ENCODE results near the gene NPFFR1. TPM values are rescaled to one million over a fixed set of nuclear protein-coding genes. Genes with fewer than 3 reads are reported as not detected.

Gene NPFFR1
- total RNA-seq, 1 experiment from 2014 or later, result not detected

DNA sequence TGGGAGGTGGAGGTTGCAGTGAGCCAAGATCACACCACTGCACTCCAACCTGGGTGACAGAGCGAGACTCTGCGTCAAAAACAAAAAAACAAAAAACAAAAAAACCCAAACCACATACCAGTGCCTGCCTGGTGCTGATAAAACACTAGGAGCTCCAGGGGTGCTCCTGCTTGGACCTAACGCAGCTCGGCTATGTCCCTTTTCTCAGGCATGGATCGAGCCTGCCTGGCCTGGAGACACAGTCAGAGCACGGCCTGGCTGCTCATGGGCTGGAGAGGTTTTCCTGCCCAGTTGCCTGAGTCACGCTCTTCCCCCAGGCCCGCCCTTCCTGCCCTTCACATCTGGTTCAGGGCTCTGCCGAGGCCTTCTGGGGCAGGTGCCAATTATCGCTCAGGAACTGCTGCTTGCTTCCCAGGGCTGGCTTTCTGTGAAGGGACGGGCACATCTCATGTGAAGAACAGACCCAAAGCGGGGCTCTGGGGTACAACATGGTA lies 12.6 kb upstream of the NPFFR1 start:
- peak overlapping the region; percentile 80 for H3K27ac Mint-ChIP-seq (ENCODE audit: low read depth, unreplicated experiment)
- TF ChIP-seq, protein P1, sequence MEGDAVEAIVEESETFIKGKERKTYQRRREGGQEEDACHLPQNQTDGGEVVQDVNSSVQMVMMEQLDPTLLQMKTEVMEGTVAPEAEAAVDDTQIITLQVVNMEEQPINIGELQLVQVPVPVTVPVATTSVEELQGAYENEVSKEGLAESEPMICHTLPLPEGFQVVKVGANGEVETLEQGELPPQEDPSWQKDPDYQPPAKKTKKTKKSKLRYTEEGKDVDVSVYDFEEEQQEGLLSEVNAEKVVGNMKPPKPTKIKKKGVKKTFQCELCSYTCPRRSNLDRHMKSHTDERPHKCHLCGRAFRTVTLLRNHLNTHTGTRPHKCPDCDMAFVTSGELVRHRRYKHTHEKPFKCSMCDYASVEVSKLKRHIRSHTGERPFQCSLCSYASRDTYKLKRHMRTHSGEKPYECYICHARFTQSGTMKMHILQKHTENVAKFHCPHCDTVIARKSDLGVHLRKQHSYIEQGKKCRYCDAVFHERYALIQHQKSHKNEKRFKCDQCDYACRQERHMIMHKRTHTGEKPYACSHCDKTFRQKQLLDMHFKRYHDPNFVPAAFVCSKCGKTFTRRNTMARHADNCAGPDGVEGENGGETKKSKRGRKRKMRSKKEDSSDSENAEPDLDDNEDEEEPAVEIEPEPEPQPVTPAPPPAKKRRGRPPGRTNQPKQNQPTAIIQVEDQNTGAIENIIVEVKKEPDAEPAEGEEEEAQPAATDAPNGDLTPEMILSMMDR (IDR thresholded peaks at IDR 0.05; ENCODE audit: unreplicated experiment), result no peak
- DNase-seq (ENCODE audit: unreplicated experiment), result peak; percentile 94
- no TSS peak for BruUV-seq (replicated peaks)
- no peaks in the 10 kb centered on the region for H3K36me3 Mint-ChIP-seq (ENCODE audit: insufficient read depth, unreplicated experiment)
- CTCF ChIA-PET, result interaction anchor here (0.7 to 1.6 kb wide), 2 partner anchors 68 to 1342 kb away, joined by 3 to 5 read pairs; no protein-coding TSS in a partner anchor
- peaks cover 17% of the 10 kb centered on the region for H3K4me1 Mint-ChIP-seq (ENCODE audit: insufficient read depth, unreplicated experiment)
- POLR2A ChIA-PET, result interaction anchor here (0.6 to 2.8 kb wide), 14 partner anchors 18 to 924 kb away, joined by 3 to 17 read pairs (median 4); partner anchors contain the start of genes PPA1 and TYSND1
- H3K4me3 Mint-ChIP-seq (ENCODE audit: unreplicated experiment), result no peak overlapping the region
- no peaks in the 10 kb centered on the region for H3K9me3 Mint-ChIP-seq (ENCODE audit: unreplicated experiment)
- intact Hi-C loops (cut with micrococcal nuclease), result no loop called here
- H3K27me3 Mint-ChIP-seq (ENCODE audit: insufficient read depth, unreplicated experiment), result no peaks in the 10 kb centered on the region

DNA sequence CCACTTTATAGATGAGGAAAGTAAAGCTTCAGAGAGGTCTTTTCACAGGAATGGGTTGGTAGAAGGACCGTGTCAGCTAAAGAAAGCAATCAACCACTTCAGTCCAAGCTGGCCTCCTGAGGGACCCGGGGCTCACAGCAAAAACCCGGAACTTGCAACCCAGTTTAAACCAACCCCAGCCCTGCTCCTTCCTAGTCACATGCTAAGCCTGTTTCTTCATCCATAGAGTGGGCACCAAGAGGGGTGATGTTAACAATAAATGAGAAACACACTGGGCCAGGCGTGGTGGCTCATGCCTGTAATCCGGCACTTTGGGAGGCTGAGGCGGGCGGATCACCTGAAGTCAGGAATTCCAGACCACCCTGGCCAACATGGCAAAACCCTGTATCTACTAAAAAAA lies 12.1 kb upstream of the NPFFR1 start:
- DNase-seq (ENCODE audit: unreplicated experiment), result no peak
- Mint-ChIP-seq H3K27ac (ENCODE audit: low read depth, unreplicated experiment) (peak overlapping the region; percentile 80), H3K4me3 (ENCODE audit: unreplicated experiment) (no peak overlapping the region), H3K36me3 (ENCODE audit: insufficient read depth, unreplicated experiment) (no peaks in the 10 kb centered on the region), H3K4me1 (ENCODE audit: insufficient read depth, unreplicated experiment) (peaks cover 17% of the 10 kb centered on the region), H3K9me3 (ENCODE audit: unreplicated experiment) (no peaks in the 10 kb centered on the region), H3K27me3 (ENCODE audit: insufficient read depth, unreplicated experiment) (no peaks in the 10 kb centered on the region)
- intact Hi-C loops (cut with micrococcal nuclease), result no loop called here
- ChIA-PET CTCF (interaction anchor here (0.7 to 1.0 kb wide), 3 partner anchors 64 to 1341 kb away, joined by 3 to 8 read pairs (median 3); no protein-coding TSS in a partner anchor), POLR2A (interaction anchor here (0.7 to 2.8 kb wide), 7 partner anchors 28 to 109 kb away, joined by 3 to 17 read pairs (median 4); partner anchors contain the start of gene PPA1)
- TF ChIP-seq, protein P1 (IDR thresholded peaks at IDR 0.05; ENCODE audit: unreplicated experiment), result no peak
- BruUV-seq (replicated peaks), result no TSS peak

DNA sequence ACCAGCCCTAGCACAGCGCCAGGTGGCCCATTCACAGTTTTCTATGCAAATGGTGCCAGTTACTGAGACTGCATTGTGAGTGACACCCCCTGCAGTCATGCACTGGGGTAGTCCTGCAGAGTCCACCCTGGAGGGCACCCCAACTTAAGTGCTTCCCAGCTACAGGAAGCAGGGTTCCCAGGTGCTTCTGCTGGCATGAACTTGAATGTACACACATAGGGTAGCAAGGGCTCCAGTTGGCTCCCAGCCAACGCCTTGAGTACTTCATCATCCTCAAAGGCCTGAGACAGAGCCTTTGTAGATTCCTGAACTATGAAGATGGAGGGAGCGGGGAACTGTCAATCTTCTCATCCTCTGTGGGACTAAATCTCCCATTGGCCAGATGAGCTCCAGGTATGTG lies 11.5 kb upstream of the NPFFR1 start:
- no peaks in the 10 kb centered on the region for H3K36me3 Mint-ChIP-seq (ENCODE audit: insufficient read depth, unreplicated experiment)
- CTCF ChIA-PET, result interaction anchor here (0.7 to 1.0 kb wide), 4 partner anchors 14 to 70 kb away, joined by 3 to 8 read pairs (median 4); no protein-coding TSS in a partner anchor
- no peaks in the 10 kb centered on the region for H3K9me3 Mint-ChIP-seq (ENCODE audit: unreplicated experiment)
- no TSS peak for BruUV-seq (replicated peaks)
- H3K27me3 Mint-ChIP-seq (ENCODE audit: insufficient read depth, unreplicated experiment), result no peaks in the 10 kb centered on the region
- intact Hi-C loops (cut with micrococcal nuclease), result no loop called here
- H3K4me3 Mint-ChIP-seq (ENCODE audit: unreplicated experiment), result no peak overlapping the region
- POLR2A ChIA-PET, result interaction anchor here (1.2 to 2.8 kb wide), 2 partner anchors 27 to 110 kb away, joined by 3 to 13 read pairs; no protein-coding TSS in a partner anchor
- DNase-seq (ENCODE audit: unreplicated experiment), result peak; percentile 31
- peak overlapping the region; percentile 80 for H3K27ac Mint-ChIP-seq (ENCODE audit: low read depth, unreplicated experiment)
- TF ChIP-seq, protein P1 (IDR thresholded peaks at IDR 0.05; ENCODE audit: unreplicated experiment), result no peak
- peaks cover 17% of the 10 kb centered on the region for H3K4me1 Mint-ChIP-seq (ENCODE audit: insufficient read depth, unreplicated experiment)

DNA sequence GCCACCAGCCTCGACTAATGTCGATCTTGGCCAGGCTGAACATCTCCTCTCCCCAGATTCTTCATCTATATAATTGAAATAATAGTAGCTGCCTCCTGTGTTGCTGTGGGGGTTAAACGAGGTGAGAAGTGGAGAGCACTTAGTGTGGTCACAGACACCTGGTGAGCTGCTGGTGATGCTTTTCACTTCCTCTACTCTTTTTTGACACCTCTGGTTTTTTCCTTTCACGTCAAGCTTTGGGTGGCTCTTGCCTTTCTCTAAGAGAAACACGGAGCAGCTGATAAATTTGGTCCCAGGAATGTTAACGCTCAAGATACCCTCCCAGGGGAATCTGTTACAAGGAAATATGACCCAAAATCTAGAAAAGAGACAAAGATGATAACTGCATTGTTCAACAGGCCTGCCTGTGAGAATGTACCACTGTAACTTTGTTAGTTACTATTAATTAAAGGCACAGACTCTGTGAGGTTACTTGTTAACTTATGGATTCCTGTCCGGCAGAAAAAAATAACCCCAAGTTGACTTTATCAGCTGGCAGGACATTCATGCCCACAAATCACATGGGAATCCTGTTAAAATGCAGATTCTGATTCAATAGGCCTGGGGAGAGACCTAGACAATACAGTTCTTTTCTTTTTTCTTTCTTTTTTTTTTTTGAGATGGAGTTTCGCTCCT lies 9.5 kb upstream of the NPFFR1 start:
- Mint-ChIP-seq H3K27me3 (ENCODE audit: insufficient read depth, unreplicated experiment) (no peaks in the 10 kb centered on the region), H3K4me1 (ENCODE audit: insufficient read depth, unreplicated experiment) (peaks cover 24% of the 10 kb centered on the region), H3K36me3 (ENCODE audit: insufficient read depth, unreplicated experiment) (no peaks in the 10 kb centered on the region), H3K27ac (ENCODE audit: low read depth, unreplicated experiment) (no peak overlapping the region), H3K9me3 (ENCODE audit: unreplicated experiment) (no peaks in the 10 kb centered on the region), H3K4me3 (ENCODE audit: unreplicated experiment) (no peak overlapping the region)
- no peak for DNase-seq (ENCODE audit: unreplicated experiment)
- intact Hi-C loops (cut with micrococcal nuclease), result no loop called here
- CTCF ChIA-PET, result interaction anchor here (0.5 to 0.6 kb wide), 2 partner anchors 1341 to 1740 kb away, joined by 4 to 8 read pairs; no protein-coding TSS in a partner anchor
- no TSS peak for BruUV-seq (replicated peaks)
- TF ChIP-seq, protein P1 (IDR thresholded peaks at IDR 0.05; ENCODE audit: unreplicated experiment), result no peak
- POLR2A ChIA-PET, result interaction anchor here (0.7 to 1.8 kb wide), 2 partner anchors 26 to 71 kb away, joined by 3 read pairs; no protein-coding TSS in a partner anchor

All from MCF 10A (cell line).